CD4-positive, alpha-beta T cell treated with Interleukin-6 at 100 ng/mL for 8 hours (primary cell): ENCODE measurements around the gene AADACL3.
"Not testable (repeated sequence)": the region's sequence is repeated elsewhere in the genome, so short reads cannot be mapped to it uniquely, and the experiment has no call there.

ENCODE experiments used
- DNase-seq: peaks from one replicate; pipeline ENCODE4 v3.0.0-alpha.2; 2020; ENCODE audit warnings: mixed read lengths, low spot score

The AADACL3 gene

GRCh38 chr1:12714710-12715475 lies 1.0 kb upstream of the AADACL3 start:
- no peak for DNase-seq

- DNase-seq, result no peak
Measured at GRCh38 chr1:12717301-12717838, 1.5 kb downstream of the AADACL3 start.

- no peak for DNase-seq
Measured at GRCh38 chr1:12722626-12723025, 6.7 kb downstream of the AADACL3 start.

- DNase-seq, result no peak
Measured at GRCh38 chr1:12728391-12728790, 12.5 kb downstream of the AADACL3 start.

- no peak for DNase-seq
Measured at GRCh38 chr1:12730156-12730555, 14.2 kb downstream of the AADACL3 start.

GRCh38 chr1:12731084-12731483 lies 15.2 kb downstream of the AADACL3 start:
- not testable (repeated sequence) for DNase-seq

- no peak for DNase-seq
Measured at GRCh38 chr1:12734651-12735050, 18.7 kb downstream of the AADACL3 start.

- DNase-seq, result no peak
Measured at GRCh38 chr1:12738934-12739333, 23.0 kb downstream of the AADACL3 start.

GRCh38 chr1:12739613-12740012 lies 23.7 kb downstream of the AADACL3 start:
- DNase-seq, result no peak

- DNase-seq, result no peak
Measured at GRCh38 chr1:12741946-12742345, 26.0 kb downstream of the AADACL3 start.

GRCh38 chr1:12745126-12745991 lies 29.4 kb downstream of the AADACL3 start:
- DNase-seq, result no peak

GRCh38 chr1:12745992-12746323 lies 30.0 kb downstream of the AADACL3 start, which contains the start of gene CFAP107:
Gene CFAP107 (plus strand): TSS chr1:12746200. CDS start chr1:12746431, 231 bp downstream.
- no peak for DNase-seq

- no peak for DNase-seq
Measured at GRCh38 chr1:12748778-12749355, 33.0 kb downstream of the AADACL3 start.

- DNase-seq, result no peak
Measured at GRCh38 chr1:12754738-12755137, 38.8 kb downstream of the AADACL3 start.

- no peak for DNase-seq
Measured at GRCh38 chr1:12756273-12756672, 40.4 kb downstream of the AADACL3 start.

GRCh38 chr1:12756768-12757413 lies 41.0 kb downstream of the AADACL3 start:
- no peak for DNase-seq

- no peak for DNase-seq
Measured at GRCh38 chr1:12757836-12758235, 41.9 kb downstream of the AADACL3 start.

GRCh38 chr1:12760256-12760795 lies 44.4 kb downstream of the AADACL3 start:
- DNase-seq, result no peak

GRCh38 chr1:12761781-12762180 lies 45.9 kb downstream of the AADACL3 start:
- no peak for DNase-seq

- DNase-seq, result no peak
Measured at GRCh38 chr1:12762766-12763165, 46.9 kb downstream of the AADACL3 start.

- DNase-seq, result no peak
Measured at GRCh38 chr1:12763479-12763878, 47.6 kb downstream of the AADACL3 start.

GRCh38 chr1:12764016-12764415 lies 48.1 kb downstream of the AADACL3 start:
- DNase-seq, result no peak
